CD8-positive, alpha-beta memory T cell (primary cell): ENCODE results near the gene TENM3. TPM values are rescaled to one million over a fixed set of nuclear protein-coding genes. Genes with fewer than 3 reads are reported as not detected.
A peak's percentile ranks its signal among the peaks of the same experiment; 100 is the strongest.

Experiments
- CTCF ChIA-PET: fragments of 350-600 bp; sonication (Branson Sonifier 250); formaldehyde crosslinking; loops from one replicate; lab custom pipeline; 2021; ENCODE audit warnings: antibody characterized with exemption; lab: Charles Lee
- POLR2A ChIA-PET: fragments of 350-600 bp; sonication (Branson Sonifier 250); formaldehyde crosslinking; loops from one replicate; lab custom pipeline; 2021; ENCODE audit warnings: antibody characterized with exemption; lab: Charles Lee
- DNase-seq, 5 donors: peaks; one replicate each; pipeline versions ENCODE4 v3.0.0 to v3.0.0-alpha.2; 2020 to 2022; ENCODE audit warnings: mixed read lengths in 1 of 5
- H3K27ac ChIP-seq: one replicate; pipeline ENCODE4 v1.7.0; 2013; ENCODE audit warnings: low read depth, mild to moderate bottlenecking, low read length, moderate library complexity
- H3K27me3 ChIP-seq: 2 replicates; pipeline ENCODE4 v1.7.0; 2013; ENCODE audit warnings: low read length, mild to moderate bottlenecking; ENCODE audit not compliant: insufficient read depth, poor library complexity, severe bottlenecking
- H3K36me3 ChIP-seq: 2 replicates; pipeline ENCODE4 v1.7.0; 2013; ENCODE audit warnings: mild to moderate bottlenecking, low read length, moderate library complexity; ENCODE audit not compliant: insufficient read depth
- H3K4me1 ChIP-seq: 2 replicates; pipeline ENCODE4 v1.7.0; 2013; ENCODE audit warnings: mild to moderate bottlenecking, low read length, moderate library complexity; ENCODE audit not compliant: insufficient read depth
- H3K4me3 ChIP-seq: 2 replicates; pipeline ENCODE4 v1.7.0; 2013; ENCODE audit warnings: mild to moderate bottlenecking, low read length
- H3K9me3 ChIP-seq: 2 replicates; pipeline ENCODE4 v1.7.0; 2013; ENCODE audit warnings: mild to moderate bottlenecking, low read length
- H3K27ac Mint-ChIP-seq, 8 donors: one replicate each; pipeline ENCODE4 v1.8.0; 2020 to 2021; ENCODE audit warnings: mixed read lengths in 8 of 8, mild to moderate bottlenecking in 6 of 8, inconsistent platforms in 3 of 8, moderate library complexity in 3 of 8
- H3K27me3 Mint-ChIP-seq, 2 donors: one replicate each; pipeline ENCODE4 v1.8.0; 2020 to 2021; ENCODE audit warnings: mixed read lengths in 2 of 2, mild to moderate bottlenecking in 1 of 2, moderate library complexity in 1 of 2
- H3K36me3 Mint-ChIP-seq, 3 donors: one replicate each; pipeline ENCODE4 v1.8.0; 2020 to 2021; ENCODE audit warnings: mixed read lengths in 3 of 3, inconsistent platforms in 1 of 3, mild to moderate bottlenecking in 1 of 3
- H3K4me1 Mint-ChIP-seq, 3 donors: one replicate each; pipeline ENCODE4 v1.8.0; 2020 to 2021; ENCODE audit warnings: mixed read lengths in 3 of 3, inconsistent platforms in 1 of 3, mild to moderate bottlenecking in 1 of 3
- H3K4me3 Mint-ChIP-seq, 7 donors: one replicate each; pipeline ENCODE4 v1.8.0; 2020 to 2021; ENCODE audit warnings: mixed read lengths in 7 of 7, mild to moderate bottlenecking in 6 of 7, moderate library complexity in 4 of 7, inconsistent platforms in 2 of 7
- H3K9me3 Mint-ChIP-seq, 5 donors: one replicate each; pipeline ENCODE4 v1.8.0; 2020 to 2022; ENCODE audit warnings: mixed read lengths in 5 of 5, mild to moderate bottlenecking in 3 of 5, moderate library complexity in 2 of 5, inconsistent platforms in 1 of 5
- polyA plus RNA-seq: library from polyadenylated mRNA; unstranded; fragments of 300-500 nt; fragmentation: Illumina TruSeq; gene quantifications from one replicate; pipeline ENCODE4 v1.2.3, GENCODE V29; 2021
- total RNA-seq, 2 experiments: library from RNA; stranded (reverse); gene quantifications; one replicate each; pipeline ENCODE4 v1.2.3, GENCODE V29; 2021

TENM3 gene
- total and polyA plus RNA-seq, 3 experiments from 2014 or later, result not detected

DNA sequence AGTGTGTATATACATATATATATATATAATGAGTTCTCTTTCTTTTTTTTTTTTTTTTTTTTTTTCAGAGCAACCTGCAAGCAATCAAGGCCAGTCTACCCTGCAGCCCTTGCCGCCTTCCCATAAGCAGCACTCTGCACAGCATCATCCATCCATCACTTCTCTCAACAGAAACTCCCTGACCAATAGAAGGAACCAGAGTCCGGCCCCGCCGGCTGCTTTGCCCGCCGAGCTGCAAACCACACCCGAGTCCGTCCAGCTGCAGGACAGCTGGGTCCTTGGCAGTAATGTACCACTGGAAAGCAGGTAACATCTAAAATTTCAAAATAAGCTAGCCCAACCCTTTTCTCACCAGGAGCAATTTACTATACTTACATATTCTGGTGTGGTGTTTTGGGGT is 357.7 kb downstream of the TENM3 start:
- H3K27me3 ChIP-seq, result no peaks in the 10 kb centered on the region
- H3K36me3 ChIP-seq, result no peaks in the 10 kb centered on the region
- Mint-ChIP-seq H3K36me3 (no peaks in the 10 kb centered on the region), H3K4me1 (no peaks in the 10 kb centered on the region), H3K9me3 (no peaks in the 10 kb centered on the region), H3K27ac (peak overlapping the region in 1 of 8 donors; percentile 70), H3K27me3 (no peaks in the 10 kb centered on the region), H3K4me3 (no peak overlapping the region)
- POLR2A ChIA-PET, result no interaction called here
- no peak overlapping the region for H3K4me3 ChIP-seq
- no peak overlapping the region for H3K27ac ChIP-seq
- H3K4me1 ChIP-seq, result no peaks in the 10 kb centered on the region
- CTCF ChIA-PET, result no interaction called here
- DNase-seq, result no peak
- H3K9me3 ChIP-seq, result no peaks in the 10 kb centered on the region

DNA sequence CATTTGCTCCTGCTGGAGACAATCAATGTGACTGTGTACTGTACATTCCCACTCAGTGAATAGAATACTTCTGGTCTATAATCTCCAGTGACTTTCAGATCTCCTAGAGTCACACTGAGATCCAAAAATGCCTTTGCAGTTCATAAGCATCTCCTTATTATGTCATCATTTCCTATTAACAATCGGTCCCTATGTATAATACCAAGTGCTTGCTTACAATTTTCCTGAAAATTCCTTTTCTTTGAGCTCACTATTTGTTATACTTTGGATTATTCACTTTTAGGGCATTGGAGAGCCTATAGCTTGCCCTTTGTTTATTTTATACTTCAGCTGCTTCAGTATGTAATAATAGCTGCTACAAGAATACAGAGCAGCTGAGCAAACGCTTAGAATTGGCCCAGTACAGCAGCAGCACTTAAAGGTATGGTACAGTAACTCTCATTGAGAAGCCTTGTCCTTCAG is 361.0 kb downstream of the TENM3 start:
- Mint-ChIP-seq H3K27ac (no peak overlapping the region), H3K36me3 (no peaks in the 10 kb centered on the region), H3K4me3 (no peak overlapping the region), H3K9me3 (no peaks in the 10 kb centered on the region), H3K4me1 (no peaks in the 10 kb centered on the region), H3K27me3 (peaks cover 0 to 2% of the 10 kb centered on the region in 2 donors)
- ChIA-PET POLR2A (no interaction called here), CTCF (no interaction called here)
- no peaks in the 10 kb centered on the region for H3K9me3 ChIP-seq
- H3K36me3 ChIP-seq, result no peaks in the 10 kb centered on the region
- no peaks in the 10 kb centered on the region for H3K27me3 ChIP-seq
- H3K4me3 ChIP-seq, result no peak overlapping the region
- H3K4me1 ChIP-seq, result no peaks in the 10 kb centered on the region
- DNase-seq, result no peak
- H3K27ac ChIP-seq, result no peak overlapping the region

DNA sequence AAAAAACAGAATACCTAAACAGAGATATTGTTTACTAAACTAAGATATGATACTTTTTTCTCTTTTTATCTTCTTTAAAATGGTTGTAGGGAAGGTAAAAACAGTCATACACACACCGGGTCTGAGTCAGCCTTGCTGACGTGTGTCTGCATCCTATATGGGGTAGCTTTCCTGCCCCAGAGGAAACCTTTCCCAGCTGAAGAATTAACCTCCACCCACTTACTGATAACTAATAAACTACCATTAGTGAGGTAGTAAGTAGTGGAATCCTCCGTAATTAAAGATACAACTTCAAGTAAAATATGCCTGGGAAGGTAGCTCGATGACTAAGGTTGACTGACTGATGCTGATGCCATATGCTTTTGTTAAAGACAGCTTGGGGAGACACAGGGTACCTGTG is 361.8 kb downstream of the TENM3 start:
- Mint-ChIP-seq H3K4me3 (no peak overlapping the region), H3K27me3 (peaks cover 0 to 2% of the 10 kb centered on the region in 2 donors), H3K9me3 (no peaks in the 10 kb centered on the region), H3K36me3 (no peaks in the 10 kb centered on the region), H3K27ac (no peak overlapping the region), H3K4me1 (no peaks in the 10 kb centered on the region)
- Histone ChIP-seq H3K36me3 (no peaks in the 10 kb centered on the region), H3K4me3 (no peak overlapping the region), H3K27me3 (no peaks in the 10 kb centered on the region), H3K27ac (no peak overlapping the region), H3K9me3 (no peaks in the 10 kb centered on the region), H3K4me1 (no peaks in the 10 kb centered on the region)
- CTCF ChIA-PET, result no interaction called here
- POLR2A ChIA-PET, result no interaction called here
- DNase-seq, result no peak

DNA sequence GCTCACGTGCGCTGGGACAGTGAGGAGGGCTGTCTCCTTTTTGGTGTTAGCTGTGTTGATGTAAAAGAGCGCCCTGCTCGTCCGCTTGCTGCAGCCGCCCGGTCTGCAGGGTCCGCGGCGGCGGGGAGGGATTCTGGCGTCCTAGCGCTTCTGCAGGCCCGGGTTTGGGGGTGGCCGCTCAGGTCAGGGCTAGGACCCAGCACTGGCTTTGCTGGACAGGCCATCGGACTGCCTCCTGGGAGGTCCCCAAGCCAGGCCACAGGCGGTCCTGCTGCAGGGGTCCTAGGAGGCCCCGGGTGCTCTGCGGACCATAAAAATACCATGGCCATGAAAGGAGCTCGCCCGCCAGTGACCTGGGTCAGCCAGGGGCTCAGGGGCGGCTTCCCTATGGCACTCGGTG is 365.3 kb downstream of the TENM3 start:
- POLR2A ChIA-PET, result no interaction called here

DNA sequence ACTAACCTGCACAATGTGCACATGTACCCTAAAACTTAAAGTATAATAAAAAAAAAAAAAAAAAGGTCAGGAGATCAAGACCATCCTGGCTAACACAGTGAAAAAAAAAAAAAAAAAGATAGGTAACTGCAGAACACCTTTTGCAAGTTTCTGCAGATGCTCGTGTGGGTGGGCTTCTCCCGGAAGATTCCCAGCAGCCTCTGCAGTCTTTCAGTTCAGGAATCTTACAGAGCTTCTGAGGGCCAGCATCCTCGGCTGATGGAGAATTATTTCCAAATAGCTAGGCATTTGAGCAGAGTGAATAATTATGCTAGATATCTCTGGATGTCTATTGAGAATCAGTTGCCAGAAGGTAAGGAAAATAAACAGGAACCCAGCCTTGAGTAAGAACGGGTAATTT is 373.3 kb downstream of the TENM3 start:
- H3K9me3 Mint-ChIP-seq, result no peaks in the 10 kb centered on the region
- no peak overlapping the region for H3K4me3 Mint-ChIP-seq
- Histone ChIP-seq H3K9me3 (no peaks in the 10 kb centered on the region), H3K27ac (no peak overlapping the region), H3K4me3 (no peak overlapping the region), H3K4me1 (no peaks in the 10 kb centered on the region), H3K27me3 (no peaks in the 10 kb centered on the region), H3K36me3 (no peaks in the 10 kb centered on the region)
- H3K4me1 Mint-ChIP-seq, result no peaks in the 10 kb centered on the region
- peaks cover 5 to 6% of the 10 kb centered on the region in 2 donors for H3K27me3 Mint-ChIP-seq
- DNase-seq, result no peak
- no peak overlapping the region for H3K27ac Mint-ChIP-seq
- ChIA-PET POLR2A (no interaction called here), CTCF (no interaction called here)
- H3K36me3 Mint-ChIP-seq, result no peaks in the 10 kb centered on the region

More for the DNA sequence above, 365.3 kb downstream of the TENM3 start:
- H3K4me3 ChIP-seq, result no peak overlapping the region
- no peak overlapping the region for H3K27ac ChIP-seq
- CTCF ChIA-PET, result no interaction called here
- no peaks in the 10 kb centered on the region for H3K9me3 ChIP-seq
- no peaks in the 10 kb centered on the region for H3K36me3 Mint-ChIP-seq
- no peaks in the 10 kb centered on the region for H3K4me1 Mint-ChIP-seq
- H3K4me1 ChIP-seq, result no peaks in the 10 kb centered on the region
- H3K27me3 Mint-ChIP-seq, result peaks cover 2 to 6% of the 10 kb centered on the region in 2 donors
- H3K27ac Mint-ChIP-seq, result no peak overlapping the region
- DNase-seq, result no peak
- no peak overlapping the region for H3K4me3 Mint-ChIP-seq
- no peaks in the 10 kb centered on the region for H3K9me3 Mint-ChIP-seq
- no peaks in the 10 kb centered on the region for H3K27me3 ChIP-seq
- H3K36me3 ChIP-seq, result no peaks in the 10 kb centered on the region

DNA sequence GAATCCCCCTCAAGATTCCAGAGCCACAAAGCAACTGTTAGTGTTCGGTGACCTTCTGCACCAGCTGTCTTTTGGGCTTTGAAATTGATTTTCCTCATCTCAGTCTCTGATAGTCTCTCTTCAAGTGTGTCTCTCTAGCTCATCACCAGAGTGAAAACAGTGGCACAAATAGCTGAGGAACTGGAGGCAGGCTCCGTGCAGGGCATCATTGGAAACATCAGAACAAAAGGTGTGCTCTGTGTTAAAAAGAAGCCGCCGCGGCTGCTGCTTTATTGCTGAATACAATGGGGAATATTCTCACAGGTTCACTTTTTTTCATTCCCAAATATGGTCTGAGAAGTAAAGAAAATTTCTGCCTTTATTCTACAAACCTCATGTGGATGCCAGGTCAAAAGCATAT is 376.5 kb downstream of the TENM3 start:
- H3K27ac ChIP-seq, result no peak overlapping the region
- H3K36me3 ChIP-seq, result no peaks in the 10 kb centered on the region
- H3K27ac Mint-ChIP-seq, result no peak overlapping the region
- no peaks in the 10 kb centered on the region for H3K4me1 Mint-ChIP-seq
- H3K36me3 Mint-ChIP-seq, result no peaks in the 10 kb centered on the region
- H3K27me3 Mint-ChIP-seq, result peaks cover 1 to 5% of the 10 kb centered on the region in 2 donors
- ChIA-PET POLR2A (no interaction called here), CTCF (no interaction called here)
- H3K4me3 Mint-ChIP-seq, result no peak overlapping the region
- H3K9me3 Mint-ChIP-seq, result peaks cover 0 to 1% (median 0%) of the 10 kb centered on the region in 5 donors
- H3K27me3 ChIP-seq, result no peaks in the 10 kb centered on the region
- no peaks in the 10 kb centered on the region for H3K9me3 ChIP-seq
- no peak for DNase-seq
- no peaks in the 10 kb centered on the region for H3K4me1 ChIP-seq
- no peak overlapping the region for H3K4me3 ChIP-seq

DNA sequence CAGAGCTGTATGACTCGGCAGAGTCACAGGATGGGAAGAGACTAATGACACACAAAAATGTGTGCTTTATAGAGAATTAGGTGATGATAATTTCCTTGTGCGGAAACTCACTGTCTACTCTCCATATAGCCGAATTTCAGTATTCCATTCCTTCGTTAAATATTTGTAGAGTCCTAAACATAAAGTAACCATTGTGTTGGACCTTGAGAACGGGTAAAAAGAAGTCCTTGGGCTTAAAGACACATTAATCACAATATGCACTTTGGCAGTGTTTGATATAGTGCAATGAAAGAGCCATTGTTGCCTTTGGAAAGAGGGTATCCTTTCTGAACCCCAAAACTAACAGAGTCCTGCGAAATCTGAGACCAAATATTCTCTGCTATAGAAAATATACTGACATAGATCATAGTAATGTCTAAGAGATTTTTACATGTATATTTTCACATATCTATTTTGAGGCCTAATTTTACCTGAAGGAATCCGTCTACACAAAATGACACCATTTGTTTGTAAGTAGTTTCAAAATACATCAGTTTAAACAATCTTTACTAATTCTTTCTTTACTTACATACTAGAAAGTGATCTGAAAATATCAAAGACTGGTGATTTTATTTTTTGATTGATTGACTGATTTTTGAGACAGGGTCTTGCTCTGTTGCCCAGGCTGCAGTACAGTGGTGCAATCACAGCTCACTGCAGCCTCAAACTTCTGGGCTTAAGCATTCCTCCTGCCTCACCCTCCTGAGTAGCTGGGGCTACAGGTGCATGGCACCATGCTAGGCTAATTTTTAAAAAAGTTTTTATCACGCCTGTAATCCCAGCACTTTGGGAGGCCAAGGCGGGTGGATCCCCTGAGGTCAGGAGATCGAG is 377.1 kb downstream of the TENM3 start:
- ChIA-PET CTCF (no interaction called here), POLR2A (no interaction called here)
- Mint-ChIP-seq H3K36me3 (no peaks in the 10 kb centered on the region), H3K27me3 (peaks cover 2 to 5% of the 10 kb centered on the region in 2 donors), H3K4me3 (no peak overlapping the region), H3K4me1 (no peaks in the 10 kb centered on the region), H3K9me3 (peaks cover 0 to 2% (median 0%) of the 10 kb centered on the region in 5 donors), H3K27ac (no peak overlapping the region)
- DNase-seq, result no peak
- Histone ChIP-seq H3K9me3 (no peaks in the 10 kb centered on the region), H3K4me3 (no peak overlapping the region), H3K36me3 (no peaks in the 10 kb centered on the region), H3K4me1 (no peaks in the 10 kb centered on the region), H3K27ac (no peak overlapping the region), H3K27me3 (no peaks in the 10 kb centered on the region)

DNA sequence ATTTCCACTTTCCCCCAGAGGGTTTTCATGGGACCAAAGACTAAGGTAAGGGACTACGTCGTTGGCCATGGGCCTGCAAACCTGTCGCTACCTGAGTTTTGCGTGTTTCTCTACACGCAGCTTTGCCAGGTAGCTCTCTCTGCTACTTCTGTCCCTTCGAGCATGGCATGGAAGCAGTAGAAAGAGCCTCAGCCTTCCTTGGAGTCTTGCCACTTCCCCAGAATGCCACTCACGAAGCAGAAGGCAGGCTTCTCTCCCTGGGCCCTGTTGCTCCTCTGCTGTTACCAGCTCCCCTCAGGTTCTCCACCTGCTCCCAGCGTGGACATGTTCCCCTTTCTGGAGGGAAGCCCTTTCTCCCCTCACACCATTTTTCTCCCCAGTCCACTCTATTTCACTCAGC is 381.1 kb downstream of the TENM3 start:
- H3K27me3 ChIP-seq, result no peaks in the 10 kb centered on the region
- Mint-ChIP-seq H3K9me3 (peaks cover 0 to 2% (median 0%) of the 10 kb centered on the region in 5 donors), H3K4me3 (no peak overlapping the region), H3K36me3 (no peaks in the 10 kb centered on the region), H3K4me1 (no peaks in the 10 kb centered on the region), H3K27ac (no peak overlapping the region), H3K27me3 (peaks cover 0 to 5% of the 10 kb centered on the region in 2 donors)
- H3K4me1 ChIP-seq, result no peaks in the 10 kb centered on the region
- DNase-seq, result no peak
- no peak overlapping the region for H3K27ac ChIP-seq
- no peak overlapping the region for H3K4me3 ChIP-seq
- ChIA-PET CTCF (no interaction called here), POLR2A (no interaction called here)
- no peaks in the 10 kb centered on the region for H3K9me3 ChIP-seq
- H3K36me3 ChIP-seq, result no peaks in the 10 kb centered on the region
